MM.1S (cell line): Measurements from ENCODE around the gene MTTP.

Experiments used
- CTCF ChIP-seq: fragments of 300-600 bp; sonication (generic); IDR thresholded peaks from 2 replicates; pipeline ENCODE4 v1.5.1; 2016; ENCODE audit warnings: antibody characterized with exemption, low read length, mixed read lengths
- EZH2 ChIP-seq: fragments of 300-600 bp; sonication (generic); optimal IDR thresholded peaks from 2 replicates; pipeline ENCODE3; 2017; ENCODE audit warnings: low read depth, mild to moderate bottlenecking, antibody characterized with exemption, low read length, mixed read lengths

- TF ChIP-seq CTCF, result no peak
- no peak for TF ChIP-seq EZH2
These were observed 71.0 kb downstream of the MTTP start for GRCh38 chr4:99645638-99646037.
